SU-DHL-6 (cell line): ENCODE results near the gene FOXRED1.

Experiments used
- H2AFZ ChIP-seq: fragments of 200-600 bp; sonication (generic); 2 replicates; pipeline ENCODE4 v1.6.1; 2014; ENCODE audit warnings: low read depth, mild to moderate bottlenecking, moderate library complexity, mixed read lengths, antibody characterized with exemption, low read length; ENCODE audit not compliant: severe bottlenecking
- H3F3A ChIP-seq: fragments of 200-600 bp; shearing (Covaris generic); 2 replicates; pipeline ENCODE4 v1.6.0; 2016; ENCODE audit warnings: antibody characterized with exemption, mild to moderate bottlenecking; ENCODE audit not compliant: insufficient read depth
- H3K27ac ChIP-seq: fragments of 200-600 bp; sonication (generic); 2 replicates; pipeline ENCODE4 v1.5.1; 2016; ENCODE audit warnings: low read depth, mild to moderate bottlenecking, low read length, moderate library complexity, mixed read lengths
- H3K27me3 ChIP-seq: fragments of 200-600 bp; sonication (generic), shearing (Covaris generic); 2 replicates; pipeline ENCODE4 v1.6.0; 2014; ENCODE audit warnings: mild to moderate bottlenecking, low read length
- H3K36me3 ChIP-seq: fragments of 200-600 bp; sonication (generic); 2 replicates; pipeline ENCODE4 v1.6.1; 2014; ENCODE audit warnings: mild to moderate bottlenecking, low read length, mixed read lengths
- H3K4me2 ChIP-seq: fragments of 300-600, 200-600 bp; shearing (Covaris generic), sonication (generic); 2 replicates; pipeline ENCODE4 v1.6.0; 2014; ENCODE audit warnings: low read length, low read depth, mild to moderate bottlenecking; ENCODE audit not compliant: poor library complexity, severe bottlenecking
- H3K4me3 ChIP-seq: fragments of 200-600 bp; sonication (generic); 2 replicates; pipeline ENCODE4 v1.5.1; 2014; ENCODE audit warnings: antibody characterized with exemption, low read length, mild to moderate bottlenecking, mixed read lengths; ENCODE audit not compliant: insufficient read depth, poor library complexity, severe bottlenecking
- H3K79me2 ChIP-seq: fragments of 200-600 bp; sonication (generic); 2 replicates; pipeline ENCODE4 v1.6.1; 2014; ENCODE audit warnings: mild to moderate bottlenecking, low read length, moderate library complexity; ENCODE audit not compliant: insufficient read depth
- H3K9ac ChIP-seq: fragments of 200-600 bp; sonication (generic); 2 replicates; pipeline ENCODE4 v1.7.0; 2014; ENCODE audit warnings: mild to moderate bottlenecking, low read length
- H3K9me2 ChIP-seq: fragments of 200-600 bp; sonication (generic); replicated peaks from 2 replicates; pipeline ENCODE4 v1.6.1; 2014; ENCODE audit warnings: low read length; ENCODE audit not compliant: insufficient read depth
- H3K9me3 ChIP-seq: fragments of 200-600 bp; sonication (generic); 2 replicates; pipeline ENCODE4 v1.6.1; 2014; ENCODE audit warnings: low read length, mixed read lengths; ENCODE audit not compliant: insufficient read depth
- H4K20me1 ChIP-seq: fragments of 200-600 bp; sonication (generic); 2 replicates; pipeline ENCODE4 v1.6.1; 2014; ENCODE audit warnings: low read depth, mild to moderate bottlenecking, antibody characterized with exemption, low read length, moderate library complexity, mixed read lengths
- CTCF ChIP-seq: fragments of 200-600 bp; sonication (generic); IDR thresholded peaks from one replicate; pipeline ENCODE4 v1.5.1; 2017; ENCODE audit warnings: antibody characterized with exemption, mild to moderate bottlenecking, low read length, moderate library complexity; ENCODE audit not compliant: insufficient read depth, poor library complexity, severe bottlenecking
- EZH2phosphoT487 ChIP-seq: fragments of 200-600 bp; sonication (generic), shearing (Covaris generic); conservative IDR thresholded peaks from 2 replicates; pipeline ENCODE4 v1.6.1; 2018; ENCODE audit warnings: mild to moderate bottlenecking, antibody characterized with exemption, low read length, moderate library complexity, mixed read lengths

FOXRED1 gene

DNA sequence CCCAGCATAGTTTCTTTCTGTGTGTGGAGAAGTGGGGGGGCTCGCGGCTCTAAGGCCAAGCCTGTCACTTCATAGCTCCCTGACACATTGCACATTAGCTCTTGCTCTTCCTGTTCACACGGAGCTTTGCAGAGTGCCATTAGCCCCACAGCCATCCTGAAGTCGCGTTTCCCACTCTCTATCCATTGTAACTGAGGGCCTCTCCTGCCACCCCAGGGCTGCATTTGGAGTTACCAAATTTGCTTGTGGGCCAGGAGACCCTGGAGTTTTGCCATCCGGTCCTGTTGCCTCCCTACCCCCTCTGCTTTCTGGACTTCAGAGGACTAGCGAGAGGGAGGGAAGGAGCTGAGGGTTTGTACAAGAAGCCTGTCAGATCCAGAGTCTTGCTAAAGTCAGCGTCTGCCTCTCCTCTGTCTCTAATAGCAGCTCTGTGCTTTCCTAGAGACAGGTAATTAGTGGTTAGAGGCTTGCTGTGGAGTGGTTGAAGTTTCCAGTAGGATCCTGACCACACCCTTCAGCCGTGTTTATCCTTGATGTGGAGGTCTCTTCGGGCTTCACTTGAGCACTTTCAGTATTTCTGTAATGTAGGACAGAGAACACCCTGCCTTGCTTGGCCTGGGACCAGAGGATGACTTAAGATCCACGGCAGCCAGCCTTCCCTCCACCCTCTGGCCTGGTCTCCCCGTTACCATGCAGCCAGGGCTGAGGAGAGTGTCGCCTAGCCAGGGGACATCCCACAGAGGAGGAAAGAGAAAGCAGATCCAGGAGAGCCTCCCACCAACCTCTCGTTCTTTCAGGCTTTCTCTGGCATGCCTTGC, 49.0 kb downstream of the FOXRED1 start:
- Histone ChIP-seq H3K9me2 (no peaks in the 10 kb centered on the region), H3K27me3 (no peaks in the 10 kb centered on the region), H4K20me1 (no peaks in the 10 kb centered on the region), H2AFZ (no peak overlapping the region), H3K4me2 (no peak overlapping the region), H3K36me3 (no peaks in the 10 kb centered on the region), H3K79me2 (no peaks in the 10 kb centered on the region), H3K9me3 (no peaks in the 10 kb centered on the region), H3K4me3 (no peak overlapping the region), H3K9ac (no peak overlapping the region), H3K27ac (no peak overlapping the region), H3F3A (no peaks in the 10 kb centered on the region)
- no peak for TF ChIP-seq EZH2phosphoT487
- TF ChIP-seq CTCF = no peak

- TF ChIP-seq CTCF = no peak
- TF ChIP-seq EZH2phosphoT487 = no peak
- Histone ChIP-seq H2AFZ (no peak overlapping the region), H3K4me2 (no peak overlapping the region)
Measured at GRCh38 chr11:126318574-126319373, 49.8 kb downstream of the FOXRED1 start.

GRCh38 chr11:126319374-126319740, 50.4 kb downstream of the FOXRED1 start:
- no peak overlapping the region for H3K9ac ChIP-seq
- H3K4me3 ChIP-seq = no peak overlapping the region
- H2AFZ ChIP-seq = no peak overlapping the region
- TF ChIP-seq EZH2phosphoT487 (no peak), CTCF (no peak)
- no peaks in the 10 kb centered on the region for H3K9me3 ChIP-seq
- no peaks in the 10 kb centered on the region for H3K79me2 ChIP-seq
- no peak overlapping the region for H3K4me2 ChIP-seq
- H4K20me1 ChIP-seq = no peaks in the 10 kb centered on the region
- no peaks in the 10 kb centered on the region for H3K27me3 ChIP-seq
- H3K36me3 ChIP-seq = no peaks in the 10 kb centered on the region
- no peaks in the 10 kb centered on the region for H3F3A ChIP-seq
- no peaks in the 10 kb centered on the region for H3K9me2 ChIP-seq
- H3K27ac ChIP-seq = no peak overlapping the region

More at GRCh38 chr11:126318574-126319373, 49.8 kb downstream of the FOXRED1 start:
- no peaks in the 10 kb centered on the region for H3K9me2 ChIP-seq
- H3K27ac ChIP-seq = no peak overlapping the region
- no peaks in the 10 kb centered on the region for H3K9me3 ChIP-seq
- no peaks in the 10 kb centered on the region for H3K27me3 ChIP-seq
- no peaks in the 10 kb centered on the region for H3F3A ChIP-seq
- no peak overlapping the region for H3K9ac ChIP-seq
- no peak overlapping the region for H3K4me3 ChIP-seq
- H3K79me2 ChIP-seq = no peaks in the 10 kb centered on the region
- H4K20me1 ChIP-seq = no peaks in the 10 kb centered on the region
- H3K36me3 ChIP-seq = no peaks in the 10 kb centered on the region
